Measurements from ENCODE around the gene MTA3.

MTA3 gene

DNA sequence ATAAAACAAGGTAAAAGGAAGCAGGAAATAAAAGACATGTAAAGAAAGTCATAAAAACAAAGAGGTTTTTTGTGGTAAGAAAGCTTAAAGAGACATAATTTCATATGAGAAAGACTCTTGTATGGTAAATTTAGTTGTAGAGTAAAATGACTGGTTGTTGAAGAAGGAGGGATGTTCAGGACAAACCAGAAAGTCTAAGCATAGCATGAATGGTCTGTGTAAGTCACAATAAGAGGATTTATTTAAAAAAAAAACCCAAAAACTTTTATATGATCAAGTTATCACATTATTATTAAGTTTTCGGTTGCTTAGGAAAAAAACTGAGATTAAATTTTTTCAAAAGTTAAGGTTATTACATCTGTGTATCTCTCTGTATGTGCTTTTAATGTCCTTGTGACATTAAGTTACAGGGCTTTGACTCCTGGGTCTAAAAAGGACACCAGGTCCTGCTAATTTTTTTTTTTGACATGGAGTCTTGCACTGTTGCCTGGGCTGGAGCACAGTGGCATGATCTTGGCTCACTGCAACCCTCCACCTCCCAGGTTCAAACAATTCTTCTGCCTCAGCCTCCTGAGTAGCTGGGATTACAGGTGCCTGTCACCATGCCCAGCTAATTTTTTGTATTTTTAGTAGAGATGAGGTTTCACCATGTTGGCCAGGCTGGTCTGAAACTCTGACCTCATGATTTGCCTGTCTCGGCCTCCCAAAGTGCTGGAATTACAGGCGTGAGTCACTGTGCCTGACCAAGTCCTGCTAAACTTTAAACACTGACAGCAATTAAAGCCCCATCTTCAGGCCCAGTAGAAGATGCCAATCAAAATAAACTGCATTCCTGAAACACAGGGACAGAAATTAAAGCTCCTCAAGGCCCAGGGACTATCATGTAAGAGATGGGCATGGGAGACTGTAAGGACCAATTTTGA lies 209.7 kb downstream of the MTA3 start:
- DNase-seq (ENCODE audit: insufficient read length, low spot score) (no peak), FAIRE-seq (no peak)

GRCh38 chr2:42781181-42781580 lies 212.7 kb downstream of the MTA3 start:
- FAIRE-seq: no peak

DNA sequence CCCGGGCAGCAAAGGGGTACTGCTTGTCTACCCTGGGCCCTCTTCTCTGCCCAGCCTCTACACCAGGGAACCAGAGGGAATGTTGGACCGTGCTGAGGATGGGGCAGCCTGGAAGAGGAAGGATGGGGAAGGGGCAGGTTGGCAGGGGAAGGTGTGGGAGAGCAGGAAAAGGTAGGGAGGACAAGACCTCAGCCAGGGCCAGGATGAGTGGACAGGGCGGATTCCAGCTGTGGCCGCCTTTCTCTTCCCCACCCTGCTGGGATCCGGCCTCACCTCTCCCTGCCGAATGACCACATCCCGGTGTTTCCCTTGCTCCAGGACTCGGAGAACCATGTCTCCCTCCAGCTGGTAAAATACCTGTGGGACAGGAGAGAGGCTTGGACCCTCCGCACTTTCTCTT lies 215.1 kb downstream of the MTA3 start:
- no peak for DNase-seq (ENCODE audit: insufficient read length, low spot score)
- no peak for FAIRE-seq

More at GRCh38 chr2:42781181-42781580, 212.7 kb downstream of the MTA3 start:
- no peak for DNase-seq (ENCODE audit: insufficient read length, low spot score)

- DNase-seq (ENCODE audit: insufficient read length, low spot score): no peak
- no peak for FAIRE-seq
Measured at GRCh38 chr2:42784204-42784880, 215.9 kb downstream of the MTA3 start.

DNA sequence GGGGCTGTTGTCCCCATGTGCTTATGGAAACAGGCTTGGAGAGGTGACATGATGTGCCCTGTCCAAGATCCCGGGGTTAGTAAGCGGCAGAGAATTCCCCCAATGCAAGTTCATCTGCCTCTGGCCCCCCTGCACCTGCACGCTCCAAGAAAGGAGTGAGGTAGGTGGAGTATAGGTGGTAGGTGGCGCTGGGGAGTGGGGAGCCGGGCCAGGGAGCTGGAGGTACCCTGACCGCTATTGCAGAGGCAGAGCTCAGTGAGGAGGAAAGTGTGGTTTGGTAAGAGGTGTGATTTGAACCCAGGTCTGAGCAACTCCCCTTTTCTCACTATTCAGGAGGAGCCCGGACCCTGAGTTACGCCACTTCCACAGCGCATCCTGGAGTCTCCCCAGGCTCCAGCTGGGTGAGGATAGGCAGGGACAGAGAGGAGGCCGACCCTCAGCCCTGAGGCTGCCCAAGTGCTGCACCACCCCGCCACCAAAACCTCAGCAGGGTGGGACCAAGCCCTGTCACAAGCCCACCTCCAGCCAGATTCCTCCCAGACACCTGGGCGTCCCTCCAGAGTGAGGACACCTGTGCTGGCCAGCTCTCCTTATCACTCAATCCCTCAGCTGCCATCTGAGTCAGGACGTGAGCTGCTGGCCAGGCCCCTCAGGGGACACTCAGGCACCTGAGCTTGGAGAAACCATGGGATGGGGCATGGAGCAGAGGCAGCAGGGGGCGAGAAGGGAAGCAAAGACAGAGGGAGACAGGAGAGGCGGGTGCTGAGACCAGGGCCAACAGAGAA lies 218.3 kb downstream of the MTA3 start:
- FAIRE-seq: no peak
- DNase-seq (ENCODE audit: insufficient read length, low spot score): no peak

GRCh38 chr2:42787424-42787787 lies 219.0 kb downstream of the MTA3 start:
- FAIRE-seq: no peak
- no peak for DNase-seq (ENCODE audit: insufficient read length, low spot score)

- FAIRE-seq: peak; percentile 33
- no peak for DNase-seq (ENCODE audit: insufficient read length, low spot score)
Measured at GRCh38 chr2:42787788-42788477, 219.5 kb downstream of the MTA3 start.

- FAIRE-seq: no peak
- DNase-seq (ENCODE audit: insufficient read length, low spot score): no peak
Measured at GRCh38 chr2:42788478-42788793, 220.0 kb downstream of the MTA3 start.

- FAIRE-seq (no peak), DNase-seq (ENCODE audit: insufficient read length, low spot score) (no peak)
Measured at GRCh38 chr2:42788882-42789281, 220.4 kb downstream of the MTA3 start.

DNA sequence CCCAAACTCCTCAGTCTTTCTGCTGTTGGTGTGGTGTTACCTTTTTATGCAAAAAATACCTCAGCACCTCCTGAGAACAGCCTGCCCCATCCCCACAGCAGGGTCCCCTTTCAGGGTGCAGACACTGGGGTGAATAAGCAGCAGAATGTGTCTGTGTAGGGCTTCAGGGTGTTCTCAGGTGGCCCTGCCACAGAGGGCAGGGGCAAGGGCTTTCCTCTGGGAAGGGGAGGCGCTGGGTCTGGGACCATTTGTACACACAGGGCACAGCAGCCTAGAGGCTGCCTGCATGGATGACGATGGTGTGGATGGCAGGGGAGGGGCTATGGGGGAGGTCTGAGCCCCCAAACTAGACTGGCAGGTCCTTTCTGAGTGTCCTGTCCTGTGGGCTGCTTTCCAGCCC lies 221.3 kb downstream of the MTA3 start:
- no peak for DNase-seq (ENCODE audit: insufficient read length, low spot score)
- no peak for FAIRE-seq

GRCh38 chr2:42791606-42792005 lies 223.2 kb downstream of the MTA3 start:
- FAIRE-seq (no peak), DNase-seq (ENCODE audit: insufficient read length, low spot score) (no peak)

GRCh38 chr2:42792087-42792582 lies 223.7 kb downstream of the MTA3 start:
- DNase-seq (ENCODE audit: insufficient read length, low spot score) (no peak), FAIRE-seq (no peak)

DNA sequence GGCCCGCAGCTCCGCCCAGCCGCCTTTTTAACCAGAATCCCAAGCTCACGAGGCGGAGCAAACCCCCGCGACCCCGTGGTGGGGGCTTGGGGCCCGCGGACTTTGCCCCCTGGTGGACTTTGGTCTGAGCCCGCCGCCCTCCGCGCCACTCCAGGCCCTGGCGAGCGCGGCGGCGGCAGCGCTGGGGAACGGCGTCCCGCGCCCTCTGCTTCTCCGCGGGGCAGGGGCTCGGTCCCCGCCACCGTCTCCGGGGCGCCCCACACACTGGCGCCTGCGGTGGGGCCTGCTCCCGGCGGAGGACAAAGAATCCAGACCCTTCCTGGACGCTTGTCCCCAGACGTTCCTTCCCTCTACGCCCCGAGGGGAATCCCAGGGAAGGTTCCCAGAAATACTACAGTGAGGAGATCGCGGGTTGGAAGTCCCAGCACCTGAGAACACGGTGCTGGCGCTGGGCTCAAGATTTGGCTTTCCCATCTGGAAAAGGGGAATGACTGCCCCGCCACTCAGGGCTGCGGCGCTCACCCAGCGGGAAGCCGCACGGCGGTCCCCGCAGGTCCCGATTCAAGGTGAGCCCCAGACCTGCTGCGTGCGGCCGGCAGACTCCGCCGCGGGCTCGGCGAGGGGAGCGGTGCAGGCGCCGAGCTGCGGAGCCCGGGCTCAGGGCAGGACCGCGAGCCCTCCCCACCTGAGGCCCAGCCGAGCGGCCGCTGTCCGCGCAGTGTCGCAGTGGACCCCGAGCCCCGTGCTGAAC lies 224.3 kb downstream of the MTA3 start, which contains the start of gene HAAO:
Gene HAAO, minus strand, starts transcription at position 1 of the 751 bp plus-strand sequence. CDS start 47 bp downstream, outside the sequence.
- DNase-seq (ENCODE audit: insufficient read length, low spot score) (peak; percentile 52), FAIRE-seq (no peak)

DNA sequence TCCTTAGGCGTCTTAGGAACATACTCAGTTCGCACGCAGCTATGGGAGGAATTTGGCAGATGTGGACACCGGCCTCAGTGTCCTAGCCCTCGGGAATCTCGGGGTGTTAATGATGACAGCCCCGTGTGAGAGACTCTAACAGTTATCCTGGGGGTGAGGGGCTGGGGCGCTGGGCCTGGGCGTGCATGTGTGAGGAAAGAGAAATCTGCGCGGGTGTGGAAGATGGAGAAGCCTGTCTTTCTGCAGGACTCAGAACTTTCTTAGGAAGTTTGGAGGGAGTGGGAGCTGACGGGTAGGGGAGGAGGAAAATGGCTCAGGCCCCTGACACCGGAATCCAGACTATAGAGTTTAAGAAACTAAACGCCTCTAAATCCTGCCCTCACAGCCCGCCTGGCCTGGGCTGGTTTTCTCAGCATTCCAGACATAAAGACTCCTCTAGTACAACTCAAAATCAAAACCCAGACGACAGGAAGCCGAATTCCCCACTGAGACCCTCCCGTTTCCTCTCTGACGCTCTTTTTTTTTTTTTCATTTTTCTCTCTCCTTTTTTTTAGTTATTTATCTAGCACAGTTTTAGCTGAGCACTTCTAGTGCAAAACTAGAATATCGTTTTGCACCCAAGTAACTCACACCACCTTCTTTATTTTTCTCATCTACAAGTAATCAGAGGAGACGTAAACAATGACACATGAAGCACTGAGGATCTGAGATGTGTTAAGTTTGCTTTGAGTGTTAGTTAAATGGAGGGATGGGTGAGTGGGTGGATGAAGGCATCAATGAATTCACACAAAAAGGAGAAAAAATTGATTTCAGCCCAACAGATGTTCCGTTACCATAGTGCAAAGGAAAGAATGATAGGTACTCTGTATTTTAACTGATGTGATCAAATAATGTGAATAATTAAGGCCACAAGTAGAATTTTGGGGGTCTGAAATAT lies 225.2 kb downstream of the MTA3 start:
- DNase-seq (ENCODE audit: insufficient read length, low spot score): peak; percentile 26
- no peak for FAIRE-seq

GRCh38 chr2:42794271-42795046 lies 226.0 kb downstream of the MTA3 start:
- no peak for FAIRE-seq
- no peak for DNase-seq (ENCODE audit: insufficient read length, low spot score)

GRCh38 chr2:42795275-42795674 lies 226.8 kb downstream of the MTA3 start:
- FAIRE-seq (no peak), DNase-seq (ENCODE audit: insufficient read length, low spot score) (no peak)

DNA sequence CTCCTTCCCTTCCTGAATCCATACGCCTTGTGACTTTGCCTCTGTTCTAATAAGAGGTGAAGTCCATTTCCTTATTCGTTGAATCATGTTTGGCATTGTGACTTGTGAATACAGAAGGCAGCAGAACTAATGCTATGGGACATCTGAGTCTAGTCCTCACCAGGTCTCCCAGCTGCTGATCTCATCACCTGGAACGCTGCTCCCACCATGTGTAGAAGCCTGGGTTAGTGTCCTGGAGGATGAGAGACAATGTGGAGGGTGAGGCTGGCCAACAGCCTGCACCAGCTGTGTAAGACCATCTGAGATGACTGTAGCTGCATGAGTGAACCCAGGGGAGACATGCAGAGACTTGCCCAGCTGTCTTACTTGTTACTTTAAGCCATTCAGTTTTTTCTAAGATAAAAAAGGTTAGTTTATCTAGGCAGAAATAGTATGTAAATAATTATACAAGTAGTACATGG lies 227.4 kb downstream of the MTA3 start:
- FAIRE-seq (no peak), DNase-seq (ENCODE audit: insufficient read length, low spot score) (no peak)

Data from HTR-8/SVneo (cell line).